SH-SY5Y (cell line): ENCODE measurements around the gene PTGER2.

ENCODE experiments used
- GATA2 ChIP-seq: IDR thresholded peaks from 2 replicates; pipeline ENCODE4 v1.6.1; 2011; ENCODE audit warnings: mild to moderate bottlenecking, low read depth, low read length
- GATA3 ChIP-seq: IDR thresholded peaks from 2 replicates; pipeline ENCODE4 v1.6.1; 2011; ENCODE audit warnings: low read depth, mild to moderate bottlenecking, low read length, moderate library complexity

The PTGER2 gene

DNA sequence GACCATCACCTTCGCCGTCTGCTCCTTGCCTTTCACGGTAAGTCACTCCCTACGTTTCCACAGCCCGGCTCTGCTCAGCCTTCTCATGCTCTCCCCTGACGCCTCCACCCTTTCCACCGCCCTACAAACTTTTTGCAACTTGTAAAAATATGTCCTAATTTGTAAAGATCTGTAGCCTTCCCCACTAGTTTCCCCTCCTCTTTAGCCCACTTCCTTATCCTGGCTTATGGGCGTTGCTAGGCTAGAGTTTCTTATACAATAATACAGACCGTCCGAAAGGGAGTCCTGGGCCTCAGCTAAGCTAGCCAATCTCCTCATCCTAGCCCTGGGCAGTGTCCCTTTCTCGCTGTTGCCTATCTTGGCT, 1.2 kb downstream of the PTGER2 start:
- TF ChIP-seq GATA3 (no peak), GATA2 (no peak)

DNA sequence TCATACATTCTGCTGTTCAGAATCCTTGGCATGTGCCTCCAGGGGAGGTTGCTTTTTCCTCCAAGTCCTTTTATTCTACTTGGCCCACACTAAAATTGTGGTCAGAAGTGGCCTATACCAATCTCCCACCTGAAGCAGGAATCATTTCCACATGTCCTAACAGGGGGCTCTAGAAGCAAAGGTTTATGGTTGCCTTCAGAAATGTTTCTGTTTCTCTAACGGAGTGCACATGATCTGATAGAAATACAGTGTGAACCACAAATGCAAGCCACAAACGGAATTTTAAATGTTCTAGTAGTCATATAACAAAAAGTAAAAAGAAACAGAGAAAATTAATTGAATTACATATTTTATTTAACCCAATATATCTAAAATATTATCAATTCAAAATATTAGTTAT, 4.0 kb downstream of the PTGER2 start:
- no peak for TF ChIP-seq GATA2
- TF ChIP-seq GATA3: no peak

DNA sequence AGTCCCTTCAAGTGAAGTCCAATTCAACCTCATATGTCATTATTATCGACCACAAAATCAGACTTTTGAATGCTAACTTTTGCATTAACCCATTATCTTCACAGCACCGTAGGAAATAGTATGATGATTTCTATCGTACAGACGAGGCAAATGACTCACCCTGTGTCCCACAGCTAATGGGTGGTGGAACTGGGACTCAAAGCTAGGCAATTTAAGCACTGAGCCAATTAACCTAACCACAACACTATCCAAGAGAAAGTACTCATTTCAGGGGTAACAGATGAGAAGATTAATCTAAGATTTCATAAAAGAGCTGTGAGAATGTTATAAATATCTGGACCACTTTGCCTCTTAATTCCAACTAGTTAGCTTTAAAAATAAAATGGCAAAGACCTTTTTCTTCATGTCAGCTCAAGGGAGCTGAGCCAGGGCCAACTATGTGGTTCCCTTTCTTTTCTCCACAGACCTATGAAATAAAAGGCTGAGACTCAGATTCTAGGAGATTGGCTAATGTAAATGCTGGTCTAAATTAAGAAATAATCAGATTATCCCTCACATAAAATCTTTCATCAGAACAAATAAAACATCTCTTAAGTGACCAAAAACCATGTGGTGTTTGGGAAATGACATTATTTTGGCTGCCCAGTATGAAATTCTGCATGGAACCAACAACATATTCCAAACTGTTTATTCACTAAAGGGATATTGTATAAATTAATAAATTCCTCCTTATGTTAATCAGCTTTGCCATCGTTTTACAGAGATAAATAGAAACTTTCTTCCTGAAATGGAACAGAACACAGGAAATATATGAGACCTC, 4.9 kb downstream of the PTGER2 start:
- TF ChIP-seq GATA3 (no peak), GATA2 (no peak)

DNA sequence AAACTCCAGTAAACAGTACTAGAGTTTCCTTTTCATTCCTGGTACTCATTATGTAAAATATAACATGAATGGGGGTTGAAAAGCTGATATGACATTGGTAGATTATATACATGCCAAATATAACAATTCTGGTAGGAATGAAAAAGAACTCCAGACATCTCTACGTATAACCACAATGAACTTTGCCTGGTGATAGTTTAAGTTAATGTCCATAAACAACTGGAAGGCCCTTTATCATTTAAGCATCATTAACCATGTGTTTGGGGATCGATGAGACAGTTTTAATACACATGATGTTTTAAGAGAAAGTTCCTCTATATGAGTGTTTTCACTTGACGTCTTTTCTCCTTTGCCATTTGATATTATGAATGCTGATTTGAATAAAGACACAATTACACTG, 5.8 kb downstream of the PTGER2 start:
- TF ChIP-seq GATA3: no peak
- TF ChIP-seq GATA2: no peak

DNA sequence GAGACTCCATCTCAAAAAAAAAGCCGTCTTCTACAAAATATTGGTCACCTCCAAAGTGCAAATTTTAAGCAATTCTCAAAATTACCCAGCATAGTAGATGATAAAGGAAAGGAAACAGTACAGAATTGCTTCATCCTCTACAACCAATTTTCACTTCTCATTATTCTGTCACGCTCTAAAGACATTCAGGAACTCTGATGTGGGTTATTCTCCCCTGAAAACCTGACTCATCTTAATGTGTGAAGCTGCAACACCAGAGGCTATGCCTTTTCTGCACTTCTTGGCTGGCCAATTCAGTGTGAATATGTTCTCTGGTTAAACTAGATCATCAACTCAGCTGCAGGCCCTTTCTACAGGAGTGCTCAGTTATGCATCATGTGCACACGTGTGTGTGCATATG, 11.0 kb downstream of the PTGER2 start:
- TF ChIP-seq GATA3 (no peak), GATA2 (no peak)

DNA sequence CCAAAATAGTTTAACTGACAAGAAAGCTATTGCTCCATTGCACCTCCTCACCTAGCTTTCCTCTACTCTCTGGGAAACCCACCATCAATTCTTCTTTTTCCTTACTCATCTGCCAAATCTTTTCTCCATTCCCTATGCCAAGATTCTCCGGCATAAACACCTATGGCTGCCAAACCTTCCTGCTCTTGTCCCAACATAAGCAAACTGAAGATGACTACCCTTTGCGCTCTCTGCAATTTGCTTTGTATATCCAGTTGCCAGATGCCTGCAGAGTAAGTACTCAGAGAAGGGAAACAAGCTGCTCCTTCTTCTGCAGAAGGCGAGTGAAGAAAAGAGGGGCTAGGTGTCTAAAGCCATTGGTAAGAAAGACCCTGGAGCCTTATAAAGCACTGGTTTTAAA, 11.5 kb downstream of the PTGER2 start:
- TF ChIP-seq GATA3: no peak
- no peak for TF ChIP-seq GATA2

DNA sequence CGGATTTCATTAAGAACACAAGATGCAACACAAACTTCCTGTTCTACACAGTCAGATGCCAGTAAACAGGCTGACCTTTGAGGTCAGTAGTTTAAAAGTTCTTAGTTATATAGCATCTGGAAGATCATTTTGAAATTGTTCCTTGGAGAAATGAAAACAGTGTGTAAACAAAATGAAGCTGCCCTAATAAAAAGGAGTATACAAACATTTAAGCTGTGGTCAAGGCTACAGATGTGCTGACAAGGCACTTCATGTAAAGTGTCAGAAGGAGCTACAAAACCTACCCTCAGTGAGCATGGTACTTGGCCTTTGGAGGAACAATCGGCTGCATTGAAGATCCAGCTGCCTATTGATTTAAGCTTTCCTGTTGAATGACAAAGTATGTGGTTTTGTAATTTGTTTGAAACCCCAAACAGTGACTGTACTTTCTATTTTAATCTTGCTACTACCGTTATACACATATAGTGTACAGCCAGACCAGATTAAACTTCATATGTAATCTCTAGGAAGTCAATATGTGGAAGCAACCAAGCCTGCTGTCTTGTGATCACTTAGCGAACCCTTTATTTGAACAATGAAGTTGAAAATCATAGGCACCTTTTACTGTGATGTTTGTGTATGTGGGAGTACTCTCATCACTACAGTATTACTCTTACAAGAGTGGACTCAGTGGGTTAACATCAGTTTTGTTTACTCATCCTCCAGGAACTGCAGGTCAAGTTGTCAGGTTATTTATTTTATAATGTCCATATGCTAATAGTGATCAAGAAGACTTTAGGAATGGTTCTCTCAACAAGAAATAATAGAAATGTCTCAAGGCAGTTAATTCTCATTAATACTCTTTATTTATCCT, 13.5 kb downstream of the PTGER2 start:
- TF ChIP-seq GATA3 (no peak), GATA2 (no peak)

DNA sequence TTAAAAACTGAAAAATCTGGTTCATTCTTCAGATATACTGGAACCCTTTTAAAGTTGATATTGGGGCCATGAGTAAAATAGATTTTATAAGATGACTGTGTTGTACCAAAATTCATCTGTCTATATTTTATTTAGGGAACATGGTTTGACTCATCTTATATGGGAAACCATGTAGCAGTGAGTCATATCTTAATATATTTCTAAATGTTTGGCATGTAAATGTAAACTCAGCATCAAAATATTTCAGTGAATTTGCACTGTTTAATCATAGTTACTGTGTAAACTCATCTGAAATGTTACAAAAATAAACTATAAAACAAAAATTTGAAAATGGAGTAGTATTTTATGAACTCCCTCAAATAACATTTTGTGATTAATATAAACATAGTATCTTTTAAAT, 14.2 kb downstream of the PTGER2 start:
- TF ChIP-seq GATA3 (no peak), GATA2 (no peak)

DNA sequence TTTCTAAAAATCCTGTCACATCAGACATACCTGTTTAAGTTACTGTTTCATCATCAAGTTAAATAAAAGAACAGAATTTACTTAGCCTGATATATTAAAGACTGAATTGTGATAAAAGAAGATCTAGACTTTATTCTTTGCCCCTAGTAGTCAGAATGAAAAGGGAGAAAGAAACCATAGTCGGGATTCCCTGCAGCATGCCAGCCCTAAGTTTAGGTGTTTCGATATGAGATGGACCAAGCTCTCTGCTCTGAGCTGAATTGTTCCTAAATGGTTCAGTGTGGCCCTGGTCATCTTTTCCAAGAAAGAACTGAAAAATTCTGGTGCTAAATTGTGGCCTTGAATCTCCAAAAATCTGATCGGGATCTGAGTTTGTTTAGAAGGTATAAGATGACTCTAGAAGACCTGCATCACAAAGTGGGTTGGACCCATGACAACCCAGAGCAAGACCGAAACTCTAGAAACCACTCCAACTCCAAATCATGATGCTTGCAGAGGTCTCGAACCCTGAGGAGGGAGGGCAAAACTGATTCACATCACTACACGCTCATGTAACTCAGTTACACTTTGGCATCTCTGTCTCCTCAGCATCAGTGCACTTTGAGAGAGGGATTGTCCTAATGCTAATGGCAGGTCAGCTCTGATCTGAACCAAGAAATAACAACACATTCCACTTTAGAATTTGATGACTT, 15.7 kb downstream of the PTGER2 start:
- TF ChIP-seq GATA3 (no peak), GATA2 (no peak)

DNA sequence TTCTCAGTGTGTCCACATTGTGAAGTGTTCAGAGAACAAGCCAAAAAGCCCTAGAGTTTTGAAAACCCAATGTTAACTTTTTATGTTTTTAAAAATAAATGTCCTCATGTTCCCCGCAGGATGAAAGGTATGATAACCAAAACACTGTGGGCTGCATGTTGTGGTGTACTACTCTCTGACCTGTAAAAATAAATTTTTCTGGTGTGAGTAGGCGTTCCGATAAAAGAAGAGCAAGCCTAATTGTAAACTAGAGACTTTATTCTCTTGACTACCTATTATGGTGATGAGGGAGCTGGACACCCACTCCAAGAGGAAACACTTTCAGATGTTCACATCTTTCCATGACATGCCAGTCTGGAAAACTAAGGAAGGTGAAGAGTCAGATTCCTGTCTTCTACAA, 18.2 kb downstream of the PTGER2 start:
- no peak for TF ChIP-seq GATA3
- no peak for TF ChIP-seq GATA2

DNA sequence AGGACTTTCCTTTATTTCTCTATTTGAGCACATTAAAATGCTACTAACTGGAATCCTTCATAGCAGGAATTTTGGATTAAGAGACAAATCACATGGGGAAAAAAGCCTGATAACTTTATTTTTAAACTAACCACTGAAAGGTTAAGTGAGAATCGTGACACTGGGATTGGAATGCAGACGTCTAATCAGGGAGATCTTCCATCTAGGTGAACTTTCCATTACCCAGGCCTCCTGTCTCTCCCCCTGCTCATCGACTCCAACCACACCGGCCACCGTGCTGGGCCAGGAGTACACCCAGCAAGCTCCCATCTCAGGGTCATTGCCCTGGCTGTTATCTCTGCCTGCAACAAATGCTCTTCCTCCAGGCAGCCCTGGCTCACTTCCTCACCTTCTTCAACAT, 19.0 kb downstream of the PTGER2 start:
- no peak for TF ChIP-seq GATA3
- no peak for TF ChIP-seq GATA2

DNA sequence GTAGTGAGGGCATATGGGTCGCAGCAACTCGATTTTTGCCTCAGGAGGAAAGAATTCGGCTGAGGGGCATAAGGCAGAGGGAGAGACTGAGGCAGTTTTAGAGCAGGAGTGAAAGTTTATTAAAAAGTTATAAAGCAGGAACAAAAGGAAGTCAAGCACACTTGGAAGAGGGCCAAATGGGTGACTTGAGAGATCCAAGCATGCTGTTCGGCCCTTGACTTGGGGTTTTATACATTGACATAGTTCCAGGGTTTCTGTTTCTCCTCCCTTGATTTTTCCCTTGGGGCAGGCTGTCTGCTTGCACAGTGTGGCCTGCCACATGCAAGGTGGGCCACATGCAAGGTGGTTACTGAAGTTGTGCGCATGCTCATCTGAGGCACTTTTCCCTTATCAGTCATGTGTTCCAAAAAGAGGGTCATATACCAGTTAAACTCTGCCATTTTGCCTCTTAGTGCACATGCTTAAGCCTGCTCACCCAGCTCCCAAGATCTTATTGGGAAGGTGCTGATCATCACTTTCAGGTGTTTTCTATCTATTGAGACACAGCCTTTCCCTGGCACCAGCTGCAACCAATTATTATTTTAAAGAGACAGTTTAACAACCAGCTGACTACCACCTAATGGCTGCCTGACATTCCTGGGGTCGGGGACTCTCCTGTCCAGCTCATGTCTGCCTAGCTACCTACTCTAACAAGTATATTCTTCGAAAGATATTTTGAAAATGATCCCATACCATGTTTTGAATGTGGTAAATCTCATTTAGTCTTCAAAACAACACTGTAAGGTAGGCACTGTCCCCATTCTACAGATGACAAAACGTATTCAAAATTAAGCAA, 19.9 kb downstream of the PTGER2 start:
- TF ChIP-seq GATA3 (no peak), GATA2 (no peak)

DNA sequence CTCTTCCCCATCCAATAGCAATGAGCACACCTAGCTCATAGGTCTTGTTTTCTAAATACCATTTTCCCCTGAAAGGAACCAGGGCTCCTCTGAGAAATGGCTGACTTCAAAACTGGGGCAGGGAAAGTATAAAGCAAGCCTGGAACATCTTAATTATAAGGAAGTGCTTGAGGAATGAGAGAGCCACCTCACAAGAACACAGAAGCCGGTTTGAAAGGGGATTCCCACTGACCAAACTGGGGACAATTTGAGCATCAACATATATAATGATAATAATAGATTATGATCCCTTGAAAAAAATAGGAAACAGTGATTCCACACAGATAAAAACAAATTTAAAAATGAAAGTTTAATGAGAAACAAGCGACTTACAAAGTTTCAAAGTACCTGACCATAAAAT, 22.1 kb downstream of the PTGER2 start:
- TF ChIP-seq GATA3 (no peak), GATA2 (no peak)
